ENCODE measurements around the gene MCC.

DNA sequence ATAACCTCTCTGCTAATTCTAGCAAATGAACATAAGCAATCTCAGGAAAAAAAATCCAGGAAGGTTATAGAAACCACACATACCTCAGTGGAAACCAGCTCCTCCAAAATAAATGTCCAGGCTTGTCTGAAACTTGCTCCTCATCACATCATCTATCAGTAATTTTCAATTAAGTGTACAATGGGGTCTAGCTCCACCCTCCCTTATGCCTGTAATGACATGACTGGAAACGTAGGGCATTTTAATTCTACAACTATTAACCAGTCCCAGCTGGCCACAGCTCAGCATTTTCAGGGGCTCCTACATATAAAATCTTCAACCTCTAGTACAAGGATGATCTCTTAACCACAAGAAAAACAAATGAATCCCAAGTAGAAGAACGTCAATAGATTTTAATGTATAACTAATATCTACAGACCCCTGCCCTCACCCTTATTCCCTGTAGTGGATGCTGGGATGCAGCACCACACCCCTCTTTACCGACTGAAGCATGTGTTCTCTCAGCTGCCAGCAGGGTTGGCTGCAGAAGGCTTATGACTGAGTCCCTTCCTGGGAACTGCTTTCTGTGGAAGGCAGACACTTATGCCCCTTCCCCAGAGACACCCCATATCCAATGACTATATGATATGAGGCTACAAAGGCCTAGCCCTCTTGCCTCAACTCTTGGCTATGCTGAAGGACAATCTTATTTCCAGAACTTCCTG, 60.2 kb downstream of the MCC start:
- TF ChIP-seq, protein P1, sequence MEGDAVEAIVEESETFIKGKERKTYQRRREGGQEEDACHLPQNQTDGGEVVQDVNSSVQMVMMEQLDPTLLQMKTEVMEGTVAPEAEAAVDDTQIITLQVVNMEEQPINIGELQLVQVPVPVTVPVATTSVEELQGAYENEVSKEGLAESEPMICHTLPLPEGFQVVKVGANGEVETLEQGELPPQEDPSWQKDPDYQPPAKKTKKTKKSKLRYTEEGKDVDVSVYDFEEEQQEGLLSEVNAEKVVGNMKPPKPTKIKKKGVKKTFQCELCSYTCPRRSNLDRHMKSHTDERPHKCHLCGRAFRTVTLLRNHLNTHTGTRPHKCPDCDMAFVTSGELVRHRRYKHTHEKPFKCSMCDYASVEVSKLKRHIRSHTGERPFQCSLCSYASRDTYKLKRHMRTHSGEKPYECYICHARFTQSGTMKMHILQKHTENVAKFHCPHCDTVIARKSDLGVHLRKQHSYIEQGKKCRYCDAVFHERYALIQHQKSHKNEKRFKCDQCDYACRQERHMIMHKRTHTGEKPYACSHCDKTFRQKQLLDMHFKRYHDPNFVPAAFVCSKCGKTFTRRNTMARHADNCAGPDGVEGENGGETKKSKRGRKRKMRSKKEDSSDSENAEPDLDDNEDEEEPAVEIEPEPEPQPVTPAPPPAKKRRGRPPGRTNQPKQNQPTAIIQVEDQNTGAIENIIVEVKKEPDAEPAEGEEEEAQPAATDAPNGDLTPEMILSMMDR (IDR thresholded peaks at IDR 0.05) = no peak
- no peak for TF ChIP-seq POLR2A (IDR thresholded peaks at IDR 0.05)
